ENCODE data around the gene ATP7A. TPM values are rescaled to one million over a fixed set of nuclear protein-coding genes. Genes with fewer than 3 reads are reported as not detected.
"Not testable (repeated sequence)": the region's sequence is repeated elsewhere in the genome, so short reads cannot be mapped to it uniquely, and the experiment has no call there.

Gene ATP7A
- total RNA-seq, 2 experiments from 2014 or later = 4.7 to 7.2 TPM

GRCh38 chrX:78075787-78076389, 165.4 kb downstream of the ATP7A start:
- TF ChIP-seq CTCF (conservative IDR thresholded peaks at IDR 0.05; ENCODE audit: low read length) = no peak
- TF ChIP-seq EZH2phosphoT487 (IDR thresholded peaks at IDR 0.05; ENCODE audit: borderline replicate concordance, low read depth, low read length) = no peak
- Histone ChIP-seq H3K9me2 (ENCODE audit: insufficient read depth, low read length) (no peaks in the 10 kb centered on the region), H3K9me3 (ENCODE audit: low read length) (no peaks in the 10 kb centered on the region), H2AFZ (ENCODE audit: low read length) (no peak overlapping the region), H3K4me3 (ENCODE audit: low read depth, low read length, poor library complexity, severe bottlenecking) (no peak overlapping the region), H3K4me1 (ENCODE audit: insufficient read depth, low read length, poor library complexity, severe bottlenecking) (no peaks in the 10 kb centered on the region), H3K4me2 (ENCODE audit: low read length) (no peak overlapping the region), H4K20me1 (ENCODE audit: insufficient read depth, low read length) (no peaks in the 10 kb centered on the region), H3K36me3 (ENCODE audit: insufficient read depth, low read length) (no peaks in the 10 kb centered on the region), H3K79me2 (ENCODE audit: insufficient read depth, low read depth, low read length) (no peaks in the 10 kb centered on the region), H3K27ac (ENCODE audit: low read depth, low read length, poor library complexity, severe bottlenecking) (no peak overlapping the region)
- BruUV-seq (replicated peaks) = no TSS peak
- no peak for DNase-seq (ENCODE audit: low spot score)
- CTCF ChIA-PET (ENCODE audit: unreplicated experiment) = no interaction called here
- intact Hi-C loops (cut with micrococcal nuclease; ENCODE audit: unreplicated experiment) = no loop called here
- POLR2A ChIA-PET = interaction anchor here (0.7 kb wide), 1 partner anchor 459 kb away, joined by 3 read pairs; no protein-coding TSS in a partner anchor

- intact Hi-C loops (cut with micrococcal nuclease; ENCODE audit: unreplicated experiment); H3K9me2 ChIP-seq (ENCODE audit: insufficient read depth, low read length); H3K4me1 ChIP-seq (ENCODE audit: insufficient read depth, low read length, poor library complexity, severe bottlenecking); H3K4me2 ChIP-seq (ENCODE audit: low read length); H3K36me3 ChIP-seq (ENCODE audit: insufficient read depth, low read length); POLR2A ChIA-PET; H2AFZ ChIP-seq (ENCODE audit: low read length); H4K20me1 ChIP-seq (ENCODE audit: insufficient read depth, low read length); BruUV-seq (replicated peaks); H3K27ac ChIP-seq (ENCODE audit: low read depth, low read length, poor library complexity, severe bottlenecking); CTCF ChIA-PET (ENCODE audit: unreplicated experiment); H3K9me3 ChIP-seq (ENCODE audit: low read length); DNase-seq (ENCODE audit: low spot score); H3K79me2 ChIP-seq (ENCODE audit: insufficient read depth, low read depth, low read length); H3K4me3 ChIP-seq (ENCODE audit: low read depth, low read length, poor library complexity, severe bottlenecking): not testable (repeated sequence)
Measured at GRCh38 chrX:78081413-78081812, 170.9 kb downstream of the ATP7A start.

GRCh38 chrX:78092296-78092695, 181.8 kb downstream of the ATP7A start:
- Histone ChIP-seq H3K4me3 (ENCODE audit: low read depth, low read length, poor library complexity, severe bottlenecking) (no peak overlapping the region), H3K9me2 (ENCODE audit: insufficient read depth, low read length) (no peaks in the 10 kb centered on the region), H3K4me1 (ENCODE audit: insufficient read depth, low read length, poor library complexity, severe bottlenecking) (no peaks in the 10 kb centered on the region), H3K9me3 (ENCODE audit: low read length) (no peaks in the 10 kb centered on the region), H3K79me2 (ENCODE audit: insufficient read depth, low read depth, low read length) (no peaks in the 10 kb centered on the region), H3K36me3 (ENCODE audit: insufficient read depth, low read length) (no peaks in the 10 kb centered on the region), H3K27ac (ENCODE audit: low read depth, low read length, poor library complexity, severe bottlenecking) (no peak overlapping the region), H3K4me2 (ENCODE audit: low read length) (no peak overlapping the region), H2AFZ (ENCODE audit: low read length) (no peak overlapping the region), H4K20me1 (ENCODE audit: insufficient read depth, low read length) (no peaks in the 10 kb centered on the region)
- DNase-seq (ENCODE audit: low spot score) = peak; percentile 7
- ChIA-PET POLR2A (interaction anchor here (0.6 kb wide), 1 partner anchor 484 kb away, joined by 3 read pairs; no protein-coding TSS in a partner anchor), CTCF (ENCODE audit: unreplicated experiment) (interaction anchor here (0.6 kb wide), 1 partner anchor 1535 kb away, joined by 3 read pairs; no protein-coding TSS in a partner anchor)
- BruUV-seq (replicated peaks) = no TSS peak
- no peak for TF ChIP-seq EZH2phosphoT487 (IDR thresholded peaks at IDR 0.05; ENCODE audit: borderline replicate concordance, low read depth, low read length)
- TF ChIP-seq CTCF (conservative IDR thresholded peaks at IDR 0.05; ENCODE audit: low read length) = peak; percentile 59
- intact Hi-C loops (cut with micrococcal nuclease; ENCODE audit: unreplicated experiment) = no loop called here
